ENCODE data around the gene TBC1D9B.
"Not testable (repeated sequence)": the region's sequence is repeated elsewhere in the genome, so short reads cannot be mapped to it uniquely, and the experiment has no call there.

The TBC1D9B gene

GRCh38 chr5:179883163-179883562 is 24.5 kb downstream of the TBC1D9B start:
- no peak for DNase-seq

- DNase-seq, result no peak
Measured at GRCh38 chr5:179882338-179882737, 25.4 kb downstream of the TBC1D9B start.

- DNase-seq, result no peak
Measured at GRCh38 chr5:179880848-179881590, 26.7 kb downstream of the TBC1D9B start.

GRCh38 chr5:179880066-179880650 is 27.5 kb downstream of the TBC1D9B start:
- no peak for DNase-seq

GRCh38 chr5:179879690-179880010 is 28.0 kb downstream of the TBC1D9B start:
- DNase-seq, result no peak

- DNase-seq, result no peak
Measured at GRCh38 chr5:179879003-179879689, 28.6 kb downstream of the TBC1D9B start.

GRCh38 chr5:179878222-179879002 is 29.3 kb downstream of the TBC1D9B start:
- DNase-seq, result no peak

GRCh38 chr5:179876610-179876952 is 31.1 kb downstream of the TBC1D9B start:
- no peak for DNase-seq

GRCh38 chr5:179875741-179876609 is 31.7 kb downstream of the TBC1D9B start:
- no peak for DNase-seq

GRCh38 chr5:179874536-179875292 is 33.0 kb downstream of the TBC1D9B start:
- DNase-seq, result no peak

GRCh38 chr5:179874136-179874535 is 33.6 kb downstream of the TBC1D9B start:
- DNase-seq, result no peak

GRCh38 chr5:179873588-179874110 is 34.0 kb downstream of the TBC1D9B start:
- DNase-seq, result no peak

GRCh38 chr5:179872828-179873575 is 34.7 kb downstream of the TBC1D9B start:
- no peak for DNase-seq

- no peak for DNase-seq
Measured at GRCh38 chr5:179872055-179872827, 35.5 kb downstream of the TBC1D9B start.

- not testable (repeated sequence) for DNase-seq
Measured at GRCh38 chr5:179871533-179871932, 36.2 kb downstream of the TBC1D9B start.

GRCh38 chr5:179870952-179871351 is 36.7 kb downstream of the TBC1D9B start:
- DNase-seq, result no peak

- DNase-seq, result no peak
Measured at GRCh38 chr5:179870403-179870903, 37.2 kb downstream of the TBC1D9B start.

GRCh38 chr5:179869641-179870402 is 37.9 kb downstream of the TBC1D9B start:
- DNase-seq, result no peak

- no peak for DNase-seq
Measured at GRCh38 chr5:179869101-179869500, 38.6 kb downstream of the TBC1D9B start.
